ENCODE measurements around the gene CYS1. TPM values are rescaled to one million over a fixed set of nuclear protein-coding genes. Genes with fewer than 3 reads are reported as not detected.

The CYS1 gene
- total and polyA plus RNA-seq, 2 of the 8 experiments (the other 6 are each of a cell fraction or from before 2014, with no cell fraction given) = 0.09 to 0.13 TPM

DNA sequence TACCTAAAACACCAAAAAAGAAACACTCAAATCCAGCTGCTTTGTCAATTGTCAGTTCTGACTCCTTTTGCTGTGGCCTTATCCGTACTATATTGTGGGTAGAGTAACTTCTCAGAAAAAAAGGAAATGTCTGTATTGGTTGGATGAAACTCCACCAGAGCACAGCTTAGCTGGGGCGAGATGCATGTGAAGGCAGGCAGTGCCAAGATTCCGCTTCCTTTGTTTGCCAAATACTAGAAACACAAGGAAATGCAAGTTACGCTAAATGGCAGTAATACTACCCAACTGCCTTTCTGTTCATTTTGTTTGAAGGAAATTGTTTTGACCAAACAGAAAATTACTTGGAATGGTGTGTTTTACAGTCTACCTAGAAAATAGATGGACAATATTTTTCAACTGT, 26.9 kb downstream of the CYS1 start:
- FAIRE-seq = no peak
- no peak overlapping the region for H2BK20ac ChIP-seq (ENCODE audit: low read length)
- no peaks in the 10 kb centered on the region for H4K20me1 ChIP-seq (replicated peaks in 1 of 2; ENCODE audit: control insufficient read depth in 1 of 2, insufficient read depth in 2 of 2, low read length in 2 of 2)
- H3K79me2 ChIP-seq (ENCODE audit: control insufficient read depth in 1 of 2, insufficient read depth in 2 of 2, low read length in 2 of 2) = no peaks in the 10 kb centered on the region
- no peak overlapping the region for H2AK5ac ChIP-seq (ENCODE audit: low read depth, low read length)
- no peak overlapping the region for H2BK120ac ChIP-seq (replicated peaks; ENCODE audit: low read depth, low read length)
- H3K9me3 ChIP-seq (ENCODE audit: insufficient read depth in 2 of 2, low read depth in 1 of 2, low read length in 1 of 2) = no peaks in the 10 kb centered on the region
- H3K56ac ChIP-seq (replicated peaks; ENCODE audit: insufficient read length, low read depth, low read length) = no peak overlapping the region
- no peaks in the 10 kb centered on the region for H3K79me1 ChIP-seq (ENCODE audit: low read depth, low read length)
- H3K14ac ChIP-seq (ENCODE audit: insufficient read length) = no peak overlapping the region
- peaks cover 0 to 23% (median 2%) of the 10 kb centered on the region in 4 experiments; a peak in 2 of 8 replicates for H3K36me3 ChIP-seq (ENCODE audit: control insufficient read depth in 2 of 4, insufficient read depth in 4 of 4, low read length in 3 of 4)
- ChIA-PET CTCF (ENCODE audit: partially characterized antibody) (interaction anchor here (0.9 to 2.2 kb wide), 5 partner anchors 17 to 254 kb away, joined by 3 to 8 read pairs (median 5); no protein-coding TSS in a partner anchor), POLR2A (ENCODE audit: partially characterized antibody) (interaction anchor here (0.6 to 1.4 kb wide), 2 partner anchors 10 to 18 kb away, joined by 3 to 4 read pairs; partner anchors contain the start of gene KLF11)
- no peak overlapping the region for H2BK15ac ChIP-seq (ENCODE audit: low read length)
- H3K18ac ChIP-seq (ENCODE audit: extremely low read depth, low read length) = no peak overlapping the region
- no peak overlapping the region for H4K8ac ChIP-seq (ENCODE audit: extremely low read depth, insufficient read depth, low read length)
- 90% methylated on average over 4 of the region's 4 CpGs; no CpG with 5 or more reads in 1 of the 2 experiments for WGBS, 2 experiments (ENCODE audit: extremely low coverage in 1 of 2, insufficient coverage in 1 of 2, insufficient read length in 1 of 2, insufficient replicate concordance in 2 of 2, low coverage in 1 of 2, low lambda C conversion rate in 2 of 2, missing lambda C conversion rate in 1 of 2)
- peaks cover 3% of the 10 kb centered on the region; the same call in 1 of the 2 replicates for H3K23me2 ChIP-seq (ENCODE audit: low read depth, low read length)
- H2AFZ ChIP-seq (ENCODE audit: low read length) = no peak overlapping the region
- H4K5ac ChIP-seq (ENCODE audit: insufficient read length, low read depth, low read length) = no peak overlapping the region
- H3K27me3 ChIP-seq (replicated peaks in 1 of 4; ENCODE audit: control insufficient read depth in 3 of 4, extremely low read depth in 1 of 4, insufficient read depth in 3 of 4, low read length in 3 of 4) = no peaks in the 10 kb centered on the region
- H2BK12ac ChIP-seq (ENCODE audit: low read depth, low read length) = no peak overlapping the region
- no peak overlapping the region for H3K4me3 ChIP-seq (ENCODE audit: extremely low read depth in 1 of 4, insufficient read depth in 2 of 4, low read depth in 3 of 4, low read length in 4 of 4)
- no peak overlapping the region for H3K27ac ChIP-seq (ENCODE audit: low read depth, low read length)
- no peak overlapping the region for H3K4ac ChIP-seq (replicated peaks; ENCODE audit: insufficient read length, low read depth, low read length)
- H4K91ac ChIP-seq (replicated peaks; ENCODE audit: insufficient read length, low read length) = no peak overlapping the region
- H3K4me1 ChIP-seq (replicated peaks in 1 of 4; ENCODE audit: control insufficient read depth in 3 of 4, insufficient read depth in 4 of 4, low read length in 3 of 4) = peaks cover 0 to 13% (median 2%) of the 10 kb centered on the region in 4 experiments; a peak in 3 of 7 replicates
- no peak overlapping the region for H3K9ac ChIP-seq (replicated peaks in 1 of 4; ENCODE audit: extremely low read depth in 1 of 4, low read depth in 3 of 4, low read length in 3 of 4)
- no peak overlapping the region for H3K23ac ChIP-seq (ENCODE audit: insufficient read length)
- no peak overlapping the region for H3K4me2 ChIP-seq (ENCODE audit: insufficient read depth in 1 of 2, low read depth in 2 of 2, low read length in 2 of 2)
- TF ChIP-seq POLR2AphosphoS5 (IDR thresholded peaks at IDR 0.05; ENCODE audit: low read depth, low read length) (no peak), KDM5A (IDR thresholded peaks at IDR 0.05; ENCODE audit: low read length) (no peak), CBX8 (IDR thresholded peaks at IDR 0.05; ENCODE audit: borderline replicate concordance, low read depth, low read length) (no peak), SP4 (IDR thresholded peaks at IDR 0.05; ENCODE audit: low read length) (no peak), RXRA (IDR thresholded peaks at IDR 0.05; ENCODE audit: insufficient read depth, low read depth, low read length) (no peak), HDAC6 (IDR thresholded peaks at IDR 0.05; ENCODE audit: low read depth, low read length) (no peak)
- DNase-seq (ENCODE audit: low read depth in 1 of 2, low spot score in 2 of 2) = no peak
- no peak overlapping the region for H2BK5ac ChIP-seq (ENCODE audit: low read depth, low read length)

Data from H1 (cell line).